Measurements from ENCODE around the gene OR2V2. TPM values are rescaled to one million over a fixed set of nuclear protein-coding genes. Genes with fewer than 3 reads are reported as not detected.

The OR2V2 gene
- polyA plus RNA-seq, 1 donor from 2014 or later, result not detected

DNA sequence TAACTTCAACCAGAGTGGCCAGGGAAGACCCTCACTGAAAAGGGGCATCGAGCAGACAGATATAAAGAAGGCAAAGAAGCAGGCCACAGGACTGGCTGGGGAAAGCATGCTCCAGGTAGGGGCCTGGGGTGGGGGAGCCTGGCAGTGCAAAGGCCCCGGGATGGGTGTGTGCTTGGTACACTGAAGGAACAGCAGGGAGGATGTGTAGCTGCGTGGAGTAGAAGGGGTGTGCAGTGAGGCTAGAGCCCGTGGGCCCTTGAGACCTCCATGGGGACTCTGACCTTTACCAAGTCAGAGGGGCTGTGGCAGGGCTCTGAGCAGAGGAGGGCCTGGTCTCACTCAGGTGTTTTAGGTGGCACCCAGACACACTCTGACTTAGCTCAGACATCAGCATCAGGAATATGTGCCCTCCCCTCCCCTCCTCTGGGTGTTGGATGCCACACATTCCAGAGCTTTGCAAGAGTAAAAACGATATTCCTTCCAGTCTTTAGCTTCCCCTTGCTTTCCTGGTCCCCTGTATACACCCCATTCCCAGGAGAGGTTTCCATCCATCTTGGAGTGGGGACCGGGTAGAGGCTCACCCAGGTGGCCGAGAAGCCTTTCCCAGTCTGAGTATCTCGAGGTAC is 50.1 kb downstream of the OR2V2 start:
- Histone ChIP-seq H3F3A (ENCODE audit: insufficient read depth, low read length, poor library complexity, severe bottlenecking) (no peaks in the 10 kb centered on the region), H4K20me1 (ENCODE audit: insufficient read depth) (no peaks in the 10 kb centered on the region), H3K27ac (ENCODE audit: low read length) (no peak overlapping the region), H3K79me2 (replicated peaks; ENCODE audit: insufficient read depth, low read length) (no peaks in the 10 kb centered on the region), H2AFZ (ENCODE audit: low read depth, low read length) (no peak overlapping the region), H3K4me2 (ENCODE audit: low read length) (no peak overlapping the region), H3K36me3 (ENCODE audit: insufficient read depth, low read length) (no peaks in the 10 kb centered on the region), H3K9me3 (ENCODE audit: low read length) (no peaks in the 10 kb centered on the region), H3K27me3 (ENCODE audit: insufficient read depth, low read depth, low read length) (peaks cover 20% of the 10 kb centered on the region), H3K4me3 (ENCODE audit: low read length) (no peak overlapping the region), H3K9me2 (ENCODE audit: insufficient read depth, low read length) (no peaks in the 10 kb centered on the region), H3K9ac (ENCODE audit: low read length) (no peak overlapping the region)
- TF ChIP-seq POLR2AphosphoS5 (IDR thresholded peaks at IDR 0.05) (no peak), EP300 (conservative IDR thresholded peaks at IDR 0.05; ENCODE audit: poor library complexity, severe bottlenecking) (no peak), SMC3 (conservative IDR thresholded peaks at IDR 0.05; ENCODE audit: poor library complexity) (no peak)

DNA sequence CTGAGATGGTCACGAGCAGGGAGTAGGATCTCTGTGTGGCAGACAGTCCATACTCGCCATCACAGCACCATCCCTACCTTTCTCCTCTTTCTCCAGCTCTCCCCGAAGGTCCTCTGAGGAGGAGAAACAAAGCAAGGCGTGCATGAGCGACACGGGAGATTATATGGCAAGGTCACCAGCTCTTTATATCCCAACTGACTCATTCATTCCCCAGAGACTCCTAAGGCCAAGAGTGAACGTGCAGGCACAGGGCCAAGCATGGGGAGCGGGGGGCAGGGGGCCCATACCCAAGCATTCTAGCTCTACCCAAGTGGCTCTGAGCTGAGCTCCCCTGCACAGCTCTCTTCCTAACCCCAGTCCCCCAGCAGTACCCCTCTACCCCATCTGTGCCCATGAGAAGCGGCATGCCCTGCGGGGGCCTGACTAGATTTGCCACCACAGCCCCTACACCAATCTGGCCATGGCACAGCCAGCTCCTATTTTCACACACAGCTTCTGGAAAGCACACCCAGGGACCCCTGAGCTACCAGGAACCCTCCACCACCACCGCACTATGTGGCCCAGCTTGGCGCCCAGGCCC is 50.8 kb downstream of the OR2V2 start:
- Histone ChIP-seq H3K9me2 (ENCODE audit: insufficient read depth, low read length) (no peaks in the 10 kb centered on the region), H2AFZ (ENCODE audit: low read depth, low read length) (no peak overlapping the region), H3K9ac (ENCODE audit: low read length) (no peak overlapping the region), H3K79me2 (replicated peaks; ENCODE audit: insufficient read depth, low read length) (no peaks in the 10 kb centered on the region), H3K4me3 (ENCODE audit: low read length) (no peak overlapping the region), H3F3A (ENCODE audit: insufficient read depth, low read length, poor library complexity, severe bottlenecking) (no peaks in the 10 kb centered on the region), H4K20me1 (ENCODE audit: insufficient read depth) (no peaks in the 10 kb centered on the region), H3K36me3 (ENCODE audit: insufficient read depth, low read length) (no peaks in the 10 kb centered on the region), H3K27me3 (ENCODE audit: insufficient read depth, low read depth, low read length) (peaks cover 26% of the 10 kb centered on the region), H3K4me2 (ENCODE audit: low read length) (no peak overlapping the region), H3K27ac (ENCODE audit: low read length) (no peak overlapping the region), H3K9me3 (ENCODE audit: low read length) (no peaks in the 10 kb centered on the region)
- TF ChIP-seq, protein P1, sequence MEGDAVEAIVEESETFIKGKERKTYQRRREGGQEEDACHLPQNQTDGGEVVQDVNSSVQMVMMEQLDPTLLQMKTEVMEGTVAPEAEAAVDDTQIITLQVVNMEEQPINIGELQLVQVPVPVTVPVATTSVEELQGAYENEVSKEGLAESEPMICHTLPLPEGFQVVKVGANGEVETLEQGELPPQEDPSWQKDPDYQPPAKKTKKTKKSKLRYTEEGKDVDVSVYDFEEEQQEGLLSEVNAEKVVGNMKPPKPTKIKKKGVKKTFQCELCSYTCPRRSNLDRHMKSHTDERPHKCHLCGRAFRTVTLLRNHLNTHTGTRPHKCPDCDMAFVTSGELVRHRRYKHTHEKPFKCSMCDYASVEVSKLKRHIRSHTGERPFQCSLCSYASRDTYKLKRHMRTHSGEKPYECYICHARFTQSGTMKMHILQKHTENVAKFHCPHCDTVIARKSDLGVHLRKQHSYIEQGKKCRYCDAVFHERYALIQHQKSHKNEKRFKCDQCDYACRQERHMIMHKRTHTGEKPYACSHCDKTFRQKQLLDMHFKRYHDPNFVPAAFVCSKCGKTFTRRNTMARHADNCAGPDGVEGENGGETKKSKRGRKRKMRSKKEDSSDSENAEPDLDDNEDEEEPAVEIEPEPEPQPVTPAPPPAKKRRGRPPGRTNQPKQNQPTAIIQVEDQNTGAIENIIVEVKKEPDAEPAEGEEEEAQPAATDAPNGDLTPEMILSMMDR (IDR thresholded peaks at IDR 0.05; ENCODE audit: poor library complexity, severe bottlenecking), result no peak

- Histone ChIP-seq H3K79me2 (replicated peaks; ENCODE audit: insufficient read depth, low read length) (no peaks in the 10 kb centered on the region), H3K4me2 (ENCODE audit: low read length) (no peak overlapping the region)
Observed at GRCh38 chr5:181198905-181199519, 51.6 kb downstream of the OR2V2 start.

More at GRCh38 chr5:181198905-181199519, 51.6 kb downstream of the OR2V2 start:
- Histone ChIP-seq H3K9me3 (ENCODE audit: low read length) (no peaks in the 10 kb centered on the region), H3F3A (ENCODE audit: insufficient read depth, low read length, poor library complexity, severe bottlenecking) (no peaks in the 10 kb centered on the region), H3K9ac (ENCODE audit: low read length) (no peak overlapping the region), H3K4me3 (ENCODE audit: low read length) (no peak overlapping the region), H3K36me3 (ENCODE audit: insufficient read depth, low read length) (no peaks in the 10 kb centered on the region), H3K9me2 (ENCODE audit: insufficient read depth, low read length) (no peaks in the 10 kb centered on the region), H2AFZ (ENCODE audit: low read depth, low read length) (no peak overlapping the region), H3K27ac (ENCODE audit: low read length) (no peak overlapping the region), H4K20me1 (ENCODE audit: insufficient read depth) (no peaks in the 10 kb centered on the region), H3K27me3 (ENCODE audit: insufficient read depth, low read depth, low read length) (peaks cover 35% of the 10 kb centered on the region)
- no peak for TF ChIP-seq EP300 (conservative IDR thresholded peaks at IDR 0.05; ENCODE audit: poor library complexity, severe bottlenecking)
- TF ChIP-seq, protein P1 (IDR thresholded peaks at IDR 0.05; ENCODE audit: poor library complexity, severe bottlenecking), result no peak
- TF ChIP-seq RAD21 (conservative IDR thresholded peaks at IDR 0.05), result no peak
- TF ChIP-seq MXI1 (conservative IDR thresholded peaks at IDR 0.05; ENCODE audit: poor library complexity, severe bottlenecking), result no peak
- TF ChIP-seq REST (IDR thresholded peaks at IDR 0.05; ENCODE audit: borderline replicate concordance), result no peak
- TF ChIP-seq POLR2AphosphoS5 (IDR thresholded peaks at IDR 0.05), result no peak
- no peak for TF ChIP-seq TAF1 (IDR thresholded peaks at IDR 0.05; ENCODE audit: low read depth)
- no peak for TF ChIP-seq EZH2 (IDR thresholded peaks at IDR 0.05; ENCODE audit: borderline replicate concordance, insufficient read depth, low read length, poor library complexity, severe bottlenecking)
- no peak for TF ChIP-seq SMC3 (conservative IDR thresholded peaks at IDR 0.05; ENCODE audit: poor library complexity)
